IPS-18c (cell line): ENCODE data around the gene ACKR3.

Experiments
- H3K4me3 ChIP-seq: 2 replicates; pipeline ENCODE4 v1.7.0; 2013; ENCODE audit warnings: low read depth, mild to moderate bottlenecking, low read length, moderate library complexity; ENCODE audit not compliant: insufficient read depth
- H3K9me3 ChIP-seq: one replicate; pipeline ENCODE4 v1.6.1; 2013; ENCODE audit warnings: mild to moderate bottlenecking, low read length, moderate library complexity; ENCODE audit not compliant: control insufficient read depth, insufficient read depth

Gene ACKR3

DNA sequence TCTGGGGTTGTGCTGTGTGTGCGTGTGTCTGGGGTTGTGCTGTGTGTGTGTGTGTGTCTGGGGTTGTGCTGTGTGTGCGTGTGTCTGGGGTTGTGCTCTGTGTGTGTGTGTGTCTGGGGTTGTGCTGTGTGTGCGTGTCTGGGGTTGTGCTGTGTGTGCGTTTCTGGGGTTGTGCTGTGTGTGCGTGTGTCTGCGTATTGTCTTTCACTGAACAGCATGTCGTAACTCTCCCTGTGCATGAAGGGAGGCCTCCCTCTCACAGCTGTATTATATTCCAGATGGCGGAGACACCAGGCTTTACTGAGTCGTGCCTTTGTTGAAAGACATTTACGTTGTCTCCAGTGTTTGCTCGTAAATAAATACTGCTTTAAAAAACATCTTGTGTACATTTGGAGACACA is 5.9 kb downstream of the ACKR3 start:
- Histone ChIP-seq H3K4me3 (no peak overlapping the region), H3K9me3 (peaks cover 2% of the 10 kb centered on the region)

DNA sequence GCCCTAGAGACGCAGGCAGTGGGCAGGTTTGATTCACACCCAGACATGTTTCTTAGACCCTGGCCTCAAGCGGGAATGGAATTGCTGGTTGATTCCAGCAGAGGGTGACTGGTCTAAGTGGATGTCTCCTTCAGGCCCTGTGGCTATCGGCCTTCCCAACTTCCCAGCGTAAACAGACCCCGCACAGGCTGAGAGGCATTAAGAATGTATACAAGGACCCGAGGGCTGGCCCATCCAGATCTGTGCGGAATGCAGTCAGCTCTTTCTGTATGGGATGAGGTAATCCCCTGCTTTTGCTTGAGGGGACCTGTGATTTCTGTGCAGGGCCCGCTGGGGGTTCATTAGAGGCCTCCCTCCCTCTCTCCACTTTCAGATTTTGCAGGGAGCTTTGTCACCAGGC is 6.5 kb downstream of the ACKR3 start:
- Histone ChIP-seq H3K9me3 (peaks cover 2% of the 10 kb centered on the region), H3K4me3 (no peak overlapping the region)

DNA sequence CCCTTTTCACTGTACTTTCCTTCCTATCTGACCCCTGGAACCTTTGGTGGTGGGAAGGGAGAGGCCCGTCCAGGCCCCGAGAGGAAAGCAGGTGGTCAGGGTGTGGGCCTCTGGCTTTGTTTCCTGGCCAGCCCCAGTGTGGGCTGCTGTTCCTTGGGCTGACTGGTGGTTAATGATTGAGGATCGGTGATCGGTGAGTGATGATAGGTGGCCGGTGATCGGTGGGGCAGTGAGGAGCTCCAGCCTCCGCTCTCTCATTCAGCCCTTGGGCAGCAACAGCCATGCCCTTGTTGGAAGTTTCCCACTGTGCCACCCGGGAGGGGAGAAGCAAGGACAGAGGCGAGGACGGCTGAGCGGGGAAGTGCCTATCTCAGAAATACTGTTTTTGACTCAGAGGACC is 7.3 kb downstream of the ACKR3 start:
- H3K9me3 ChIP-seq: peaks cover 2% of the 10 kb centered on the region
- no peak overlapping the region for H3K4me3 ChIP-seq

DNA sequence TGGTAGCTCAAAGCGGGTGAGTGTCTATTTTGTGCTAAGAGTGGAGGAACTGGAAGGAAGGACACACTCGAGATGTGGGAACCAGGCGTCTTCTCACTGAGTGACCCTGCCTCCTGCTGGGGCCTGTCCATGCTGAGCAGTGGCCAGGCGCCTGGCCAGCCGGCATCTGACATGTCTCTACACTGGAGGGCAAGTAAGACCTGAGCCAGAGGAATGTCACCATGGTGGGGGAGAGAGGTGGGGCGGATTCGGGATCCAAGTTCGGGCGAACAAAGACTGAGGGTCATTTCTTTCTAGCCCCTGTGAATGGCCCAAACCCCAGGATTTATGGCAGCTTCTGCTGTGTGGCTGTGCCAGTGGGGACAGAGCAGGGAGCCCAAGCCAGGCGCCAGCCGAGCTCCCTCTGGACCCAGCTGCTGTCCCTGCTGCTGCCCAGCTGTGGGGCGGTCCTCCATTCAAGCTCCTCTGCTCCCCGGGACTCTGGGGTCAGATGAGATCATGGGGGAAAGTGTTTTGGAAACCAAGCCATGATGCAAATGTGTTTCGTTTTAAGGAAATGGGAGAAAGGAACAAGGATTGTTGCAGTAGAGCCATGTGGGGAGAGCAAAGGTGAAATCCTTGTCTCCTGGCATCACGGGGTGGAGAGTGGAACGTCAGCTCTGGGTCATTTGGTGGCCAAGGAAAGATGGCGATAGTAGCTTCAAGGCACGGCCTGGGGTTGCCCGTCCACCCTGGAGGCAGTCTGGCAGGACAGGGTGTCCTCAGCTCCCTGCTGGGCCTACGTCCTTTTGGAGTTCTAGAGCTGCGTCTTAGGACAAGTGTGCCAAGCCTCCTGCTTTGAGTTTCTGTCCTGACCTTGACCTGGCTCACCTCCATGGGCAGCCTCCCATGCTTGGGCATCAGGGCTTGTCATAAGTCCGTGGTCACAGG is 8.1 kb downstream of the ACKR3 start:
- no peak overlapping the region for H3K4me3 ChIP-seq

DNA sequence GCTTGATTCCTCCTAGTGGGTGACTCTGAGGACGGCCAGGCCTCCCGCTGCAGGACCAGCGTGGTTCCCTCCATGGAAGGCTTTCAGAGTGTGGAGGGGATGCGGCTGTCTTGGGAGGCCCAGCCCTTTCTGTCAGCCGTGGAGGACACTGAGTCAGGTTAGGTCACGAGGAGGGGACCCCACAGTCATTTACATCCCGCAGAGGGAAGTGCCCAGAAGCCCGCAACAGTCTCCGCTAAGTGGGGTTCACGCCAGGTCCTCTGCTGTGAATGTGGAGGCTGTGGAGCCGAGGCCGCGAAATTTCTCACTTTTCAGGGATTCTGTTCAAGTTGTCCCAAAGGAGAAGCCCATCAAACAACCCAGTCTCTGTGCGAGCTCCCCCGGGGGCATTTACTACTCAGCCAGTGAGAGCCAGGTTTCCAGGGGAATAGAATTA is 8.8 kb downstream of the ACKR3 start:
- peaks cover 2% of the 10 kb centered on the region for H3K9me3 ChIP-seq
- no peak overlapping the region for H3K4me3 ChIP-seq

More for the DNA sequence above, 8.1 kb downstream of the ACKR3 start:
- H3K9me3 ChIP-seq: peaks cover 2% of the 10 kb centered on the region

DNA sequence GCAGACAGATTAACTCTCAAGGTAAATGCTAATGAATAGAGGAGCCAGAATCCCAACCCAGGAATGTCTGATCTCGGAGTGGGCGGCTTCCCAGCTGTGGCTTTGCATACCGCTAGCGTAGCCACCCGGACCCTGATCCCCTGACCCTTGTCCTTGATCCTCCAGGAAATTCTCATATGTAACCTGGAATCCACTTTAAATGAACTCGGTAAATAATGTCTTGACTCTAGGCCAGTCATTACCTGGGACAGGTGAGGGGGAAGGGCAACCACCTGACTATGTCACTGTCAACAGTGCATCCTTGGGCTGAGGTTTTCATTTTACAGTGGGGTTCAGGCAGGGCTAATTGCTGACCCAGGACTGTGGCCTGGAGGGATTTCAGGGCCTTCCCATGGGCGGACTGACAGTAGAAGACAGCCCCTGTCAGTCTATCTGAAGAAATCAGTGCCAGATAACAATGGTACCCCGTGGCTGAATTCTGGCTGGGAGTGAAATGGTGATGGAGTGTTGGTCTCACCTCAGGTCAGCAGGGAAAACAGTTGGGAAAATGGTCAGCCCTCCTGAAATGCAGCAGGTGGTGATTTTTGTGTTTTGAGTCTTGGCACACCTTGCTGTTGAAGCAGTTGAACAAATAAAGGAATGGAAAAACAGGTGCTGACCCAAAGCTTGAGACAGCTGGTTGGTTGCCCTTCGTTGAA is 9.6 kb downstream of the ACKR3 start:
- Histone ChIP-seq H3K4me3 (no peak overlapping the region), H3K9me3 (peaks cover 2% of the 10 kb centered on the region)

DNA sequence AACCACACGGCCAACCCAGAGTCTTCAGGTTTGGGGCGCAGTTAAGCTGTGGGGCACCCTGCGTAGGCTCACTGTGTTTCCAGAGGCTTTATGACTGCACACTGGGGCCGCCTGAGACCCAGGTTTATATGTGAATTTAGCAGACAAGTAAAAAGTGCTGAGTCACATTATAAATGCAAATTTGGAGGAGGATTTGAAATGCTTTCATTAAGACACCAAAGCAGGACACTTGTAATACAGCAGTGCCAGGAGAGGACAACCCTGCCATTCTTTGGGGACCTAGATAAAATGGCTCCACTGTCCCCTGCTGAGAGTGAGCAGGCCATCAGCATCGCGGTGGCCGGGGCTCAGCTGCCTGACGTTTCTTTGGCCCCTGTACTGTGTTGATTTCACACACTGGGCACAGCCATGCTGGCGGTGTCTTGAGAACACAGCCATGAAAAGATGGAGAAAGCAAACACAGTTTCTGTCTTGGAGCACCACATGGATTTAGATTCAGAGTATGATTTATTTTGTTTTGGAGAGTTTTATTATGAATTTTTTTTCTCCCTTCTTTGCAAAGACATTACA is 10.2 kb downstream of the ACKR3 start:
- peaks cover 2% of the 10 kb centered on the region for H3K9me3 ChIP-seq

DNA sequence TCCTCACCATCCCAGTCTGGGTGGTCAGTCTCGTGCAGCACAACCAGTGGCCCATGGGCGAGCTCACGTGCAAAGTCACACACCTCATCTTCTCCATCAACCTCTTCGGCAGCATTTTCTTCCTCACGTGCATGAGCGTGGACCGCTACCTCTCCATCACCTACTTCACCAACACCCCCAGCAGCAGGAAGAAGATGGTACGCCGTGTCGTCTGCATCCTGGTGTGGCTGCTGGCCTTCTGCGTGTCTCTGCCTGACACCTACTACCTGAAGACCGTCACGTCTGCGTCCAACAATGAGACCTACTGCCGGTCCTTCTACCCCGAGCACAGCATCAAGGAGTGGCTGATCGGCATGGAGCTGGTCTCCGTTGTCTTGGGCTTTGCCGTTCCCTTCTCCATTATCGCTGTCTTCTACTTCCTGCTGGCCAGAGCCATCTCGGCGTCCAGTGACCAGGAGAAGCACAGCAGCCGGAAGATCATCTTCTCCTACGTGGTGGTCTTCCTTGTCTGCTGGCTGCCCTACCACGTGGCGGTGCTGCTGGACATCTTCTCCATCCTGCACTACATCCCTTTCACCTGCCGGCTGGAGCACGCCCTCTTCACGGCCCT is 11.2 kb downstream of the ACKR3 start:
- Histone ChIP-seq H3K9me3 (peaks cover 2% of the 10 kb centered on the region), H3K4me3 (no peak overlapping the region)

More for the DNA sequence above, 10.2 kb downstream of the ACKR3 start:
- no peak overlapping the region for H3K4me3 ChIP-seq

DNA sequence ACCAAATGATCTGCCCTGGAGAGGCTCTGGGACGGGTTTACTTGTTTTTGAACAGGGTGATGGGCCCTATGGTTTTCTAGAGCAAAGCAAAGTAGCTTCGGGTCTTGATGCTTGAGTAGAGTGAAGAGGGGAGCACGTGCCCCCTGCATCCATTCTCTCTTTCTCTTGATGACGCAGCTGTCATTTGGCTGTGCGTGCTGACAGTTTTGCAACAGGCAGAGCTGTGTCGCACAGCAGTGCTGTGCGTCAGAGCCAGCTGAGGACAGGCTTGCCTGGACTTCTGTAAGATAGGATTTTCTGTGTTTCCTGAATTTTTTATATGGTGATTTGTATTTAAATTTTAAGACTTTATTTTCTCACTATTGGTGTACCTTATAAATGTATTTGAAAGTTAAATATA is 11.9 kb downstream of the ACKR3 start:
- Histone ChIP-seq H3K4me3 (no peak overlapping the region), H3K9me3 (peaks cover 2% of the 10 kb centered on the region)

DNA sequence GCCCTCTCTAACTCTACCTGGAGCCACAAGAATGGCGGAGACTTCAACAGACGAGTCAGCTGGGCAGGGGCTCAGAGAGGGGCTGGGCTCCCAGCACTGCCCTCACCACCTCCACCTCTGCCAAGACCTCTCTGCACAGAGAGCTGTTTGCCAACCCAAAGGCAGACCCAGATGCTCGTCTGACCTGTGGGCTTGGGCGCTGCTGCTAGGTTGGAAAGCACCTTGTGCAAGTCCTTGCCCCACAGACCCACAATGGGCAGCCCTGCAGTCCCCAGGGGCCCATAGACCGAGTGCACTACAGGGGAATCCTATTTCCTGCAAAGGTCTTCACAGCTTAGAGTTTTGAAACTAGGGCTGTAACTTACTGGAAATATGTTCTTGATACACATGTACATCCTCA is 13.3 kb downstream of the ACKR3 start:
- peaks cover under 1% of the 10 kb centered on the region for H3K9me3 ChIP-seq
- no peak overlapping the region for H3K4me3 ChIP-seq

DNA sequence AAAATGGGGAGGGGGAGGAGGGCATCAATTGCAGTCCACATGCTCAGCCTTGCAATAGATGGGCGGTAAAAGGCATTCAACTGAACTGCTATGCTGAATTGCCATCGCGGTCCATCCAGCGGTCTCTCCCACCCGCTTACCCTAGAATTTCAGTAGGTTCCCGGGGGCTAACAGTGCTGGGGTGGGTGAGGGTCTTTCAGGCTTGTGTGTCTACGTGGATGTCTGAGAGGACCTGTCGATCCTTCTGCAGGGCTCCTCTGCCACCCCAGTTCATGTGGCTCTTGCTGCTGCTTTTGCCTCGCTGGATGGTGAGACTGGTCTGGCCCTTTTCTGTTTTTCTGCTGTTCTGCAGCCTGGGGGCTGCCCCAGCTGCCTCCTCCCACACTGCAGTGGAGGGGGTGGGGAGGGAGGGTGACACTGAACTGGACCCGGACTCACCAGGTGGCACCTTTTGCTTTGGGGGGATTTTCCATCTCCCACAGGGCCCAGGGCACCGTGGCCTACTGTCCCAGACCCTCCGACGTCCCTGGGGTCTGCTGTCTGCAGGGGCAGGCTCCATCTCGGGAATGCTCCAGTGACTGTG is 14.1 kb downstream of the ACKR3 start:
- no peak overlapping the region for H3K4me3 ChIP-seq
- peaks cover 2% of the 10 kb centered on the region for H3K9me3 ChIP-seq

DNA sequence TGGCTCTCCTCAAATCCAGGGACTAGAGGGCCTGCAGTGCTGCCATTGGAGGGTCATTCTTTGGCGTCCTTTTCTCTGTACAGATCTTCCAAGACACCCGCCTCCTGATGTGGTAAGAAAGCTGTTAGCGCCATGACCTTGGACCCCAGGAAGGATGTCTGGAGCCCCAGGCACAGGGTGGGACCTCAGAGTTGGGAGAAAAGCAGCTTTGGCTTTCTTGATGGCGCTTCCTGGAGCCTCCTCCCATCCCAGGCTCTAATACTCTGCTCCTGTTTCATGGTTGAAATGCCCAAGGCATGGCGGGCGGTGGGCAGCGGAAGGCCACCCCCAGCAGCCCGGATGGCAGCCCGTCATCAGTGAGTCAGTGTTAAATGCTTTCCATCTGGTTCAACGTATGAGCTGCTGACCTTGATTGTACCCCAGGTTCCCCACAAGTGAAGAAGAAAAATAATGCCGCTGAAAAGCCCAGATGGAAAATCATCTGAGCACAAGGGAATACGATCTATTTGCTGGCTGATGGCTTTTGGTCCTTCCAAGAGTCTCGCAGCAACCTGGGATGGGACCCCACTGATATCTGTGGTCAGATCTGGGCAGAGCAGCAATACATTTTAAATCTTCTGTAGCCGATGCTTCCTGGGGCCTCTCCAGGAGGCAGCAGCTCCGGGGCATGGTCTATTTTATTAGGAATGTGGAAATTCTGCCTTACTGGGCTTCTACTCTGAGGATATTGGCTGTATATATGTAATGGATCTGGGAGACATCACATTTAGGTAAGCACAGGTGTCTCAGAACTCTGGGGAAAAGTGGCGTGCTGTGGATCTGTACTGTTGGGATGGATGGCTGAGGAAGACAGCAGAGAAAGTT is 15.1 kb downstream of the ACKR3 start:
- no peak overlapping the region for H3K4me3 ChIP-seq
- H3K9me3 ChIP-seq: peaks cover 2% of the 10 kb centered on the region

DNA sequence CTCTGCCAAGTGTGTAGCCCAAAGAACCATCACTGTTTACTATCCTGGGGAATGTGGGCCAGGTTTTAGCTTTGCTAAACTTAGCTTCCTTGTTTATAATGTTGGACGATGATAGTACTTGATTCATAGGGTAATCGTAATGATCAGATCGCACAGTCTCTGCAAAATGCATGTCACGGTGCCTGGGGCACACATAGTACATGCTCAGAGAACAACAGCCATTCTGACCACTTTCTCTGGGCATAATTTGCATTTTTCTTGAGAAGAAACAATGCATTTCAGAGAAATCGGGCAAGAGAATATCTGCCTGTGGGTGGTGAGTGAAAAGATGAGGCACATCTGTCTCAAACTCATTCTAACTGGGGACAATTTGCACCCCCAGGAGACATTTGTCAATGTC is 16.3 kb downstream of the ACKR3 start:
- Histone ChIP-seq H3K4me3 (no peak overlapping the region), H3K9me3 (peaks cover 2% of the 10 kb centered on the region)

DNA sequence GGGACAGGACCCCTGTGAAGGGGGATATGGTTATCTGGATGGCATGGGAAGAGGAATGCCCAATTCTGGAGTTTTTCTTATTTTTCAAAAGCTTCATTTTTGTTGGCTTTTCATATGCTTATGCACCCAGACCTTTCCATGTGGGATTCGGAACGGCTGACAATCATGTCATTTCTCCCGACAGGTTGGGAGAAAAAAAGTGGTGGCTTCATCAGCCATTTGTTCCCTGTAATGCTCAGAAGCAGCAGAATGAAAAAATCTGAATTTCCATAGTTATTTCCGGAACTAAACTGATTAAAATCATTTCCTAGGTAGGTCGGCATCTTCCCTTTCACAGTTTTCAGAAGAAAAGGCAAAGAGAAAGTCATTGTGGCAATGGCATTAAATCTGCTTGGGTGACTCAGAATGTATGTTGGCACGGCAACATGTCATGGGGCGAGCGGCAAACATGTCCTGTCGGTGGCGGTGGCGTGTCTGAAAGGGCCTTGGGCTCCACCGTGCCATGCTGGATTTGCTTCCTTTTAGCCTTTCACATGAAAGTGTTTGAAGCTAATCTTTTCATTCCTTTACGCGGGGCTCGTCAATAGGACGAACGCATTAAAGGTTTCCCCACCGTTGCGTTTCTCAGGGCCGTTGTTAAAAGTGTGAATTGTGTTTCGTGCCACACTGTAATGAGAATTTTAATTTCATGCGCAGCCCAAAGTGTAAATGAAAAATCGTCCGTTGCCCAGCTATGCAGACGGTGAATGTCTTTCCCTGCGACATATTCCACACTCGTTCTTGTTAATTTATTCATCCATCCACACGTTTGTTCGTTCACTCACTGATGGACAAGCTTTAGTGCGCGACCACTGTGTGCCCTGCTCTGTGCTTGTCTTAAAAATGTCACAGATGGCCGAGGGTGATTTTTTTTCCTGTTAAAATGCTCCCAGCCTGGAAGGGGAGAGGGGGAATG is 18.5 kb downstream of the ACKR3 start:
- H3K4me3 ChIP-seq: no peak overlapping the region
- H3K9me3 ChIP-seq: peaks cover 2% of the 10 kb centered on the region

DNA sequence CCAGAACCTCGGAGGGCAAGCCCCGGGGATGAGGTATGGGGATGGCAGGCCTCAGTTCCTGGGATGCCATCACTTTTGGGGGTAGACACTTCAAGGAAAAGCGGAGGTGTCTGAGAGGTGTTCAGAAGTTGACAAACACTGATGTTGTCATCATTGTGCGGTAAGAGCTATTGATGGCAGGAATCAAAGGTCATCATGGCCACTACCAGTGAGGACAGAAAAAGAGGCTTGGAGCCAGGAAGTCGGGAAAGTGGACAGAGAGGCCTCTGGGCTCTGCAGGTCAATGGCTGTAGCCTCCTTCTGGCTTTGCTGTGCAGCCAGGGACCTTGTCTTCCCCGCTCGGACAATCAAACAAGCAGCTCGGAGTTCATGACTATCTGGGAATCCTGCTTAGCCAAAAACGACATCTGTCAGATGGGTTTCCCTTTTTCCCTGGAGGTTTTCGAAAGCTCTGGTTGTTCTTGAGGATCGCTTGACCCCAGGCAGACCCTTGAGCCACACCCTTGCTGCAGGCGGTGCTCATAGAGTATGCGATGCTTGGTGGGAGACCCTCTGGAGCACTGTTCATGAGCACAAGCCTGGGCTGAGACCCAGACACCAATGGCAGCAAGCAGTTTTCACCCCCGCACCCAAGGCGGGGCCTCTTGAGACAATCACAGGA is 19.4 kb downstream of the ACKR3 start:
- Histone ChIP-seq H3K9me3 (peaks cover 2% of the 10 kb centered on the region), H3K4me3 (no peak overlapping the region)
